ENCODE measurements around the gene HES3.
A peak's percentile ranks its signal among the peaks of the same experiment; 100 is the strongest.

The HES3 gene

DNA sequence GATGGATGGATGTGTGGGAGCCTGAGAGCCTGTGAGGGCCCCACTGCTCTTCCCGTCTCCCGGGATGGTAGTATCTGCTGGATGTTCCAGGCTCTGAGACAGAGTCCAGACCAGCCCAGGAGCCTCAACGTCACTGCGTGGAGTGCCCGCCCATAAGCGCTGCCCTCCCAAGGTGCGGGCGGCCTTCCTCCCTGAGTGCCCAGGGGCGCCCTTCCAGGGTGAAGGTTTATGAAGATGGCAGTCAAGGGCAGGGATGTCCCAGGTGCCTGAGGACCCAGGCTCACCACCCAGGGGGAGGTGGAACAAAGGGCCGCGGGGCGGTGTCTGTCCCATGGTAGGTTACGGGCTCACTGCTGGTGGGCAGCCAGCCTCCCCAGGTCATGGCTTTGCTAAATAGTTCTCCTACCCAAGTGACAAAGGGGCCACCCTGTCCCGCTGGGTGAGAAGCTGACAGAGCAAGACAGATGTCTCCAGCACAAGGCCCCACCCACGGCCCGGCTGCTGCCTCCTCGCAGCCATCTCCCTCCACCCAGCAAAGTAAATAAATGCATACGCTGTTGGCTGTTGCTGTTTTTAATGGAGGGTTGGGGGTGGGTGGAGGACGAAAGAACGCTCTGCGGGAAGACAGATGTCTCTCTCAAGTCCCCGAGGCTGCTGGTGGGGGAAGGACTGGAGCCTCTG, 25.9 kb downstream of the HES3 start:
- Histone ChIP-seq H3K79me1 (ENCODE audit: low read length) (no peaks in the 10 kb centered on the region), H3K27me3 (ENCODE audit: insufficient read depth, low read length) (no peaks in the 10 kb centered on the region), H2BK120ac (ENCODE audit: insufficient read depth, low read length, poor library complexity) (no peak overlapping the region), H2BK5ac (ENCODE audit: low read depth, low read length, poor library complexity) (no peak overlapping the region), H3K9ac (ENCODE audit: low read length) (no peak overlapping the region), H4K8ac (ENCODE audit: low read depth, low read length) (no peak overlapping the region), H3K27ac (ENCODE audit: low read depth, low read length) (no peak overlapping the region), H3K4me2 (ENCODE audit: low read length) (no peak overlapping the region), H3K14ac (ENCODE audit: low read length) (no peak overlapping the region), H4K91ac (ENCODE audit: low read depth, low read length) (no peak overlapping the region), H3K23ac (ENCODE audit: low read length) (no peak overlapping the region), H3K79me2 (ENCODE audit: control insufficient read depth, insufficient read depth, low read length, poor library complexity) (no peaks in the 10 kb centered on the region), H3K4me3 (ENCODE audit: low read depth, low read length) (no peak overlapping the region), H3K18ac (ENCODE audit: low read length) (no peak overlapping the region), H3K9me3 (ENCODE audit: insufficient read depth, low read depth, low read length) (peaks cover 2% of the 10 kb centered on the region), H3K4ac (ENCODE audit: low read depth, low read length) (no peak overlapping the region), H2AFZ (ENCODE audit: insufficient read depth, low read length, poor library complexity) (no peak overlapping the region), H2AK5ac (ENCODE audit: low read length) (no peak overlapping the region), H2BK12ac (ENCODE audit: low read length) (no peak overlapping the region), H3K36me3 (ENCODE audit: control insufficient read depth in 1 of 2, insufficient read depth in 2 of 2, low read length in 2 of 2) (peaks cover 0 to 2% of the 10 kb centered on the region in 2 experiments), H3K4me1 (ENCODE audit: control insufficient read depth in 1 of 2, insufficient read depth in 2 of 2, low read length in 2 of 2) (no peaks in the 10 kb centered on the region), H4K12ac (ENCODE audit: low read depth, low read length) (no peak overlapping the region)
- no peak for DNase-seq
- no CpG with 5 or more reads among the region's 22 CpGs for WGBS (ENCODE audit: extremely low coverage, insufficient coverage, insufficient read length)

DNA sequence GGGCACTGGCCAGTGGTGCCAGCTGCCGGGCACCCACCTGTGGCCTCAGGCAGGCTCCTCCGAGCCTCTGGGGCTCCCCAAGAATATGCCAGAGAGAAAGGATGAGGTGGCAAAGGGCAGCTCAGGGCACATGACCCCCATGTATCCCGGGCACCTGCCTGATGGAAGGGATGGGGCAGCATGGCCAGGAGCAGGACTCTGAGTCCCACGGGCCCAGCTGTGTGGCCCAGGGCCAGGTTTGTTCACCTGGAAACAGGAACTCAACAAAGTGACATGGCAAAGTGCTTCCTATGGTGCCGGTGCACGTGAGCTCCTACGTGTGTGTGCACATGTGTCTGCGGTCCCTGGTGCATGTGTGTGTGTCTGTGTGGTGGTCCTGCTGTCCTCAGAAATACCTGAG, 26.4 kb downstream of the HES3 start:
- Histone ChIP-seq H3K4ac (ENCODE audit: low read depth, low read length) (no peak overlapping the region), H4K12ac (ENCODE audit: low read depth, low read length) (no peak overlapping the region), H2AFZ (ENCODE audit: insufficient read depth, low read length, poor library complexity) (no peak overlapping the region), H3K79me2 (ENCODE audit: control insufficient read depth, insufficient read depth, low read length, poor library complexity) (no peaks in the 10 kb centered on the region), H3K9ac (ENCODE audit: low read length) (no peak overlapping the region), H3K36me3 (ENCODE audit: control insufficient read depth in 1 of 2, insufficient read depth in 2 of 2, low read length in 2 of 2) (peaks cover 0 to 2% of the 10 kb centered on the region in 2 experiments), H4K8ac (ENCODE audit: low read depth, low read length) (no peak overlapping the region), H2BK120ac (ENCODE audit: insufficient read depth, low read length, poor library complexity) (no peak overlapping the region), H3K27me3 (ENCODE audit: insufficient read depth, low read length) (no peaks in the 10 kb centered on the region), H3K4me3 (ENCODE audit: low read depth, low read length) (no peak overlapping the region), H2AK5ac (ENCODE audit: low read length) (no peak overlapping the region), H3K23ac (ENCODE audit: low read length) (no peak overlapping the region), H3K27ac (ENCODE audit: low read depth, low read length) (no peak overlapping the region), H3K79me1 (ENCODE audit: low read length) (no peaks in the 10 kb centered on the region), H2BK12ac (ENCODE audit: low read length) (no peak overlapping the region), H3K4me2 (ENCODE audit: low read length) (no peak overlapping the region), H3K14ac (ENCODE audit: low read length) (no peak overlapping the region), H3K18ac (ENCODE audit: low read length) (no peak overlapping the region), H2BK5ac (ENCODE audit: low read depth, low read length, poor library complexity) (no peak overlapping the region), H3K4me1 (ENCODE audit: control insufficient read depth in 1 of 2, insufficient read depth in 2 of 2, low read length in 2 of 2) (no peaks in the 10 kb centered on the region), H3K9me3 (ENCODE audit: insufficient read depth, low read depth, low read length) (peaks cover 2% of the 10 kb centered on the region), H4K91ac (ENCODE audit: low read depth, low read length) (no peak overlapping the region)
- no peak for DNase-seq
- WGBS (ENCODE audit: extremely low coverage, insufficient coverage, insufficient read length) = no CpG with 5 or more reads among the region's 8 CpGs

DNA sequence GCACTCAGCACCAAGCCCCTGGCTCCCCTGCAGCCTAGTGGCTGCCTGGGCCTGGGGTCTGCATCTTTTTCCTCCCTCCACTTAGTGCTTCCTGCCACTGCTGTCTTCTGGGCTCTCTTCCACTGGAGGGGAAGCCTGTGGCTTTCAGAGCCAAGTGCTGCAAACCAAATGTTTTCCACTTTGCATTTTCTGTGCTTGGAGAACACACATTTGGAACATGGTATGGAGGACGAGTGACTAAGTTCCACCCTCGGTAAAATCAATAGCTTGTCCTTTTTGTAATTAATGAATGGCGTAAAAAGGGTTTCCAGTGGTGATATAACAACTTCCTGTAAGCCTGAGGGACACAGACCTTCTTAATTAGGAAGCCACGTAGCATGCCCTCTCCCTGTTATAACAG, 27.0 kb downstream of the HES3 start:
- no peak overlapping the region for H3K18ac ChIP-seq (ENCODE audit: low read length)
- peaks cover 0 to 2% of the 10 kb centered on the region in 2 experiments for H3K36me3 ChIP-seq (ENCODE audit: control insufficient read depth in 1 of 2, insufficient read depth in 2 of 2, low read length in 2 of 2)
- no peak overlapping the region for H3K9ac ChIP-seq (ENCODE audit: low read length)
- no peak overlapping the region for H2AFZ ChIP-seq (ENCODE audit: insufficient read depth, low read length, poor library complexity)
- no peaks in the 10 kb centered on the region for H3K27me3 ChIP-seq (ENCODE audit: insufficient read depth, low read length)
- H2BK5ac ChIP-seq (ENCODE audit: low read depth, low read length, poor library complexity) = no peak overlapping the region
- no peak overlapping the region for H4K91ac ChIP-seq (ENCODE audit: low read depth, low read length)
- no peak overlapping the region for H3K4me3 ChIP-seq (ENCODE audit: low read depth, low read length)
- no peak overlapping the region for H4K8ac ChIP-seq (ENCODE audit: low read depth, low read length)
- H3K9me3 ChIP-seq (ENCODE audit: insufficient read depth, low read depth, low read length) = peaks cover 2% of the 10 kb centered on the region
- no peak overlapping the region for H3K4ac ChIP-seq (ENCODE audit: low read depth, low read length)
- H2BK120ac ChIP-seq (ENCODE audit: insufficient read depth, low read length, poor library complexity) = no peak overlapping the region
- WGBS (ENCODE audit: extremely low coverage, insufficient coverage, insufficient read length) = no CpG with 5 or more reads among the region's 4 CpGs
- no peak for DNase-seq
- no peaks in the 10 kb centered on the region for H3K79me1 ChIP-seq (ENCODE audit: low read length)
- H3K4me1 ChIP-seq (ENCODE audit: control insufficient read depth in 1 of 2, insufficient read depth in 2 of 2, low read length in 2 of 2) = no peaks in the 10 kb centered on the region
- H3K79me2 ChIP-seq (ENCODE audit: control insufficient read depth, insufficient read depth, low read length, poor library complexity) = no peaks in the 10 kb centered on the region
- no peak overlapping the region for H3K23ac ChIP-seq (ENCODE audit: low read length)
- H2BK12ac ChIP-seq (ENCODE audit: low read length) = no peak overlapping the region
- H3K4me2 ChIP-seq (ENCODE audit: low read length) = no peak overlapping the region
- H4K12ac ChIP-seq (ENCODE audit: low read depth, low read length) = no peak overlapping the region
- H3K14ac ChIP-seq (ENCODE audit: low read length) = no peak overlapping the region
- no peak overlapping the region for H3K27ac ChIP-seq (ENCODE audit: low read depth, low read length)
- H2AK5ac ChIP-seq (ENCODE audit: low read length) = no peak overlapping the region

DNA sequence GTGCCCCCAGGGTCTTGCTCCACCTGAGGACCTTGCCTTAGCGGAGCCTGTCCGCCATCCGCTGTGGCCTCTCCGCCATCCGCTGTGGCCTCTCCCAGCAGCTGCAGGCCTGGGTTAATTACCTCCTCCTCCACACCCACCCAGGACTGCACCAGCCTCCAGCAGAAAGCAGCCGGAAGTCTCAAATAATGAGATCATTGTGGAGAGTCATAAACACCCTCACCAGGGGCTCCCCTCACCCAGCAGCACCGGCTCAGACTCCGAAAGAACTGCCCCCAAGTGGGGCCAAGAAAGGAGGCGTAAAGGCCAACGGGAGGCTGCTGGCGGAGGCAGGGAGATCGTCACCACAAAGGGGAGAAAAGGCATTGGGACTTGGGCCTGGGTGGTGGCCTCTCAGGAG, 27.6 kb downstream of the HES3 start:
- no peak overlapping the region for H2AK5ac ChIP-seq (ENCODE audit: low read length)
- peak overlapping the region; percentile 10 for H3K4me3 ChIP-seq (ENCODE audit: low read depth, low read length)
- no peak overlapping the region for H3K4me2 ChIP-seq (ENCODE audit: low read length)
- H4K12ac ChIP-seq (ENCODE audit: low read depth, low read length) = no peak overlapping the region
- H3K14ac ChIP-seq (ENCODE audit: low read length) = no peak overlapping the region
- H3K36me3 ChIP-seq (ENCODE audit: control insufficient read depth in 1 of 2, insufficient read depth in 2 of 2, low read length in 2 of 2) = peaks cover 0 to 2% of the 10 kb centered on the region in 2 experiments
- no peak overlapping the region for H4K8ac ChIP-seq (ENCODE audit: low read depth, low read length)
- H3K4me1 ChIP-seq (ENCODE audit: control insufficient read depth in 1 of 2, insufficient read depth in 2 of 2, low read length in 2 of 2) = peaks cover 0 to 2% of the 10 kb centered on the region in 2 experiments
- H3K27ac ChIP-seq (ENCODE audit: low read depth, low read length) = no peak overlapping the region
- no peak overlapping the region for H2BK120ac ChIP-seq (ENCODE audit: insufficient read depth, low read length, poor library complexity)
- H3K4ac ChIP-seq (ENCODE audit: low read depth, low read length) = no peak overlapping the region
- no peak overlapping the region for H3K23ac ChIP-seq (ENCODE audit: low read length)
- peaks cover 2% of the 10 kb centered on the region for H3K9me3 ChIP-seq (ENCODE audit: insufficient read depth, low read depth, low read length)
- no CpG with 5 or more reads among the region's 12 CpGs for WGBS (ENCODE audit: extremely low coverage, insufficient coverage, insufficient read length)
- H3K79me2 ChIP-seq (ENCODE audit: control insufficient read depth, insufficient read depth, low read length, poor library complexity) = no peaks in the 10 kb centered on the region
- H3K27me3 ChIP-seq (ENCODE audit: insufficient read depth, low read length) = no peaks in the 10 kb centered on the region
- no peak overlapping the region for H2BK5ac ChIP-seq (ENCODE audit: low read depth, low read length, poor library complexity)
- no peak for DNase-seq
- no peaks in the 10 kb centered on the region for H3K79me1 ChIP-seq (ENCODE audit: low read length)
- H3K9ac ChIP-seq (ENCODE audit: low read length) = no peak overlapping the region
- no peak overlapping the region for H4K91ac ChIP-seq (ENCODE audit: low read depth, low read length)
- H2AFZ ChIP-seq (ENCODE audit: insufficient read depth, low read length, poor library complexity) = no peak overlapping the region
- no peak overlapping the region for H3K18ac ChIP-seq (ENCODE audit: low read length)
- H2BK12ac ChIP-seq (ENCODE audit: low read length) = no peak overlapping the region

Measured in trophoblast cell (in vitro differentiated cells and primary cell).